ENCODE data around the gene GALNT2.

GALNT2 gene

DNA sequence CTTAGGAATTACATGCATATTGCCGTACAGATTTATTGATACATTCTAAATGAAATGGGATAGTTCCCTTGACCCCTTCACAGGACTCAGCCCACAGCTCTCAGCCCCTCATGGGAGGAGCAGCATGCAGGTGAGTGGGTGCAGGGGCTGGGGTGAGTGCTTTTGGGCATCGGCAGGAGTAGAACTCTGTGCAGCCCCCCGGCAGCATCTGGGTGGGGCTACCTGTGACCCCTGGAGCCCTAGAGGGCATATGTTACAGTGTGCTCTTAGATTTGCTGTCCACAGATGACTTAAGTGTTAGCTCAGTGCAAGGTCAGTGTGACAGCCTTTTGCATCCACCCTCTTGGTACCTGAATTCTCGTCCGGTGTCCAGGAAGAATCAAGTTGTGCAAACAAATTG, 120.3 kb downstream of the GALNT2 start:
- no peak for DNase-seq (ENCODE audit: low spot score)

DNA sequence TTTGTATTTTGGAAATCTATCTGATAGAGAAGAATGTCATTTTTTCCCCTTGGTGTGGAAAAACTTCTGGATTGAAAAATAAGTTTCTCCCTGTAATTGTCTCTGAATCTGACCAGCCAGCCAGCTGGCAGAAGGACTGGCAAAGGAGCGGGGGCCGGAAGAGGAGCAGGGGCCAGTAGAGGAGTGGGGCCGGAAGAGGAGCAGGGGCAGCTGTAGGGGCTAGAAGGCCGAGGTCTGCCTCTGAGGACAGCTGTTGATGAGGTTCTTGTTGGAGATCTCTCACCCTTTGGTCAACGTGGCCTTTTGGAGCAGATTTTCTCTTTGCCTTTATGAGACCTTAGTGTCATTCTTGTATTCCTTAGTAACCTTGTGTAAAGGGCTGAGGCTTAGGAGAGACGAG, 121.8 kb downstream of the GALNT2 start:
- no peak for DNase-seq (ENCODE audit: low spot score)

DNA sequence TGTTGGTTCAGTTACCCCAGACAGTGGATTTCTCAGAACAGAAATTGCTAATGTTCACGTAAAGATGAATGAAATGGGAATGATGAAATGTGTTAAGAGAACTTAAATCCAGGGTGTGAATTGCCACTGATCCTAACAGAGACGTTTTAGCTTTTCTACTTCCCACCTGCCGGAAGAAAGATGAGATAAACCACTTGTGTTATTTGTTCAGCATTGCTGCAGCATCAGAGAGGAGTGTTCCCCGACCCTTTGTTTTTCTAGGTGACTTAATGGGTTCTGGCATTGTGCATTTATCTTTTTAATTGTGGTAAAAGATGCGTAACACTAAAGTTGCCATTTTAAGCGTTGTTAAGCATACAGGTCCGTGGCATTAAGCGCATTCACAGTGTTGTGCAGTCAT, 122.3 kb downstream of the GALNT2 start:
- DNase-seq (ENCODE audit: low spot score) = no peak

DNA sequence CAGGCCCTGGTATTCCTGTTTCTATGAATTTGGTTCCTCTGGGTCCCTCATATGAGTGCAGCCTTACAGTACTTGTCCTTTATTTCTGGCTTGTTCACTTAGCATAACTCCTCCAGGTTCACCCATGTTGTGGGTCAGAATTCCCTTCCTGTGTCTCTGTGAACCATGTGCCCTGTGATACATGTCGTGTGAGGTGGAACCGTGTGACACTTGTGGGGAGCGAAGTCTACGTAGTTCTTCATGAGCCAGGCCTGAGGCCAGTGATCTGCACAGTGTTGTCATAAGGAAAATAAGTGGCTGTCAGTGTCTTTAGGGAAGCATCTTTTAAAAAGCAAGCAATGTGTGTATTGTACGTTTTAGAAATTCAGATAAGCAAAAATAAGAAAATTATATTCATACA, 122.8 kb downstream of the GALNT2 start:
- DNase-seq (ENCODE audit: low spot score) = no peak

DNA sequence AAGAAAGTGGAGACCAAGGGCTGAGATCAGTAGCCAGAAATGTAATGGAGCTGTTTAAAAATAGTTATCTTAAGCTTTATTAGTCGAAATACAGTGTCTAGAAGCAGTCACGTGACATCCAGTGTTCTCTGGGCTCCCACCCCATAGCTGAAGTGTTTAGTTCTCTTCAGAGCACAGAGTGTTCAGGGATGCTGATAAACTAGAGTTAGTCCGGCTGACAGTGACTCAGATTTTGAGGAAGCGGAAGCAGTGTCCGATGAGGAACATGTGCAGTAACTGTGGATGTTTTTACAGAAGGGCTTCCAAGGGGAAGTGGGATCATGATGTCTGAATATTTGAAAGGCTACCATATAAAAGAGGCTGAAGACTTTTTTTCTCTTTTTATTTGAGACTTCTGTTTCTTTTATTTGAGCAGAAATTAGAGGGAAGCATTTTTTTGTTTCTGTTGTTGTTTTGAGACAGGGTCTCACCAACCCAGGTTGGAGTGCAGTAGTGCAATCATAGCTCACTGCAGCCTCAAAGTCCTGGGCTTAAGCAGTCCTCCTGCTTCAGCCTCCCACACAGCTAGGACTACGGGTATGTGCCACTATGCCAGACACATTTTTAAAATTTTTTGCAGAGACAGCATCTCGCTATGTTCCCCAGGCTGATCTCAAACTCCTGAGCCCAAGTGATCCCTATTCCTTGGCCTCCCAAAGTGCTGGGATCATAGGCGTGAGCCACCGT, 124.2 kb downstream of the GALNT2 start:
- DNase-seq (ENCODE audit: low spot score) = peak; percentile 80

DNA sequence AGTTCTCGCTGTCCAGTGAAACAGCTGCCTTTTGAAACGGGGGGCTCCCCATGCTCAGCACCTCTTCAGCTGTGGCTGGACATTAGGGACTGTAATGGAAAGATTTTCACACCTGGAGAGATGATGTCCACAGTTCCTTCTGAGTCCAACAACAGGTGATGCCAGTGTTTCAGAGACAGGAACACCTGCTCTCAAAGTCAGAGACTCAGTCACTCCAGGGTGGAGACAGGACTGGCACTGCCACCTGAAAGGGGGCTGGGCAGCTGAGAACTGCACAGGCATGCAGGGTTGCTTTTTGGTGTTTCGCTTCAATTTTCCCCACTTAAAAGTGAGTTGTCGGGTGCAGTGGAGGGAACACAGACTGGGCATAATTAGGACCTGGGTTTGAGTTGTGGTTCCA, 124.8 kb downstream of the GALNT2 start:
- DNase-seq (ENCODE audit: low spot score) = no peak

DNA sequence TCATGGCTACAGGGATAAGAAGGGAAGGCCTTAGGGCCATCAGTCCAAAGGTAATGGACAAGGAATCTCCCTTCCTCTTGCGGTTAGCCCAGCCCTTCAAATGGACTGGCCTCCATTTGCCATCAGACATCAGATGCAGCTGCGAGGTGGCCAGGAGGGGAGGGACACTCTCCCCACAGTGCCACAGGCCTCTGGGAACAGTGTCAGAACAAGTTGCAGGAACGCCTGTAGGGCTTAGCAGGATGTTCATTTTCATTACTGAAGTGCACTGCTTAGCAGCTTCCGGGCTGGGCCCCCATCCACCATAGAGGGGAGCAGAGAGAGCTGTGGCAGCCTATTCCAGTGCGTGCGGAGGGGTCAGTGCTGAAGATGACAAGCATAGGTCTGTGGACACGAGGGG, 127.5 kb downstream of the GALNT2 start:
- no peak for DNase-seq (ENCODE audit: low spot score)

DNA sequence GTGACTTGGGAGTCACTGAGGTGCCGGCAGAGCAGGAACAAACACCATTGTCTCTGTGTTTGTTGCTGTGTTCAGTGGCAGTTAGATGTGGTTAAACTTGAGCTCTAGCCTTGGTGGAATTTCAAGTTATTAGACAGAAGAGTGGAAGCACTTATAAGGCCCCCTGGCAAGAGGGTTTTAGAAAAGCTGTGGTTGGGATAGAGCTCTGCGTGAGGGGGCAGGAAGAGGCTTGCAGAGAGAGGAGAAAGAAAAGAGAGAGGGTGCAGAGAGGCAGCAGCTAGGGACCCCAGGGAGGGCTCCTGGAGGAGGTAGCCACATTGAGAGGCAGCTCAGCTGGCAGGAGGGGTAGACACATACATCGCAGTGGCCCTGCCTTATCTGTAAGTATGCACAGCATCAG, 128.2 kb downstream of the GALNT2 start:
- no peak for DNase-seq (ENCODE audit: low spot score)

DNA sequence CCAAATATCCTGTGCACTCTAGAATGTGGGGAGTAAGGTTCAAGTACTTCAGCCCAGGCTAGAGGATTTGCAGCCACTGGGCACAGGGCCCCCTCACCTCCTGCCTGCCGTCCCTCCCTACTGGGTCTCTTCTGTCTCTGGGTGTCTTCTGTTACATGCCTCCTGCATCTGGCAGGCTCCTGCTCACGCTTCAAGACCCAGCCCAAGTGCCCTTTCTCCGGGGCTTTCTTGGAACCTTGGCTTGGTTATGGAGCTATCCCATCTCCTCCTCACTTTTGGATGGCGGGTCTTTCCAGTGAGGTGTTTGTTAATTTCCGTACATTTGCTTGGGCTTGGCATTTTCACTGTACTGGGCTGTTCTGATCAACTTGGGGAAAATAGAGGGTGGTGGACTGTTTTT, 129.0 kb downstream of the GALNT2 start:
- DNase-seq (ENCODE audit: low spot score) = no peak

DNA sequence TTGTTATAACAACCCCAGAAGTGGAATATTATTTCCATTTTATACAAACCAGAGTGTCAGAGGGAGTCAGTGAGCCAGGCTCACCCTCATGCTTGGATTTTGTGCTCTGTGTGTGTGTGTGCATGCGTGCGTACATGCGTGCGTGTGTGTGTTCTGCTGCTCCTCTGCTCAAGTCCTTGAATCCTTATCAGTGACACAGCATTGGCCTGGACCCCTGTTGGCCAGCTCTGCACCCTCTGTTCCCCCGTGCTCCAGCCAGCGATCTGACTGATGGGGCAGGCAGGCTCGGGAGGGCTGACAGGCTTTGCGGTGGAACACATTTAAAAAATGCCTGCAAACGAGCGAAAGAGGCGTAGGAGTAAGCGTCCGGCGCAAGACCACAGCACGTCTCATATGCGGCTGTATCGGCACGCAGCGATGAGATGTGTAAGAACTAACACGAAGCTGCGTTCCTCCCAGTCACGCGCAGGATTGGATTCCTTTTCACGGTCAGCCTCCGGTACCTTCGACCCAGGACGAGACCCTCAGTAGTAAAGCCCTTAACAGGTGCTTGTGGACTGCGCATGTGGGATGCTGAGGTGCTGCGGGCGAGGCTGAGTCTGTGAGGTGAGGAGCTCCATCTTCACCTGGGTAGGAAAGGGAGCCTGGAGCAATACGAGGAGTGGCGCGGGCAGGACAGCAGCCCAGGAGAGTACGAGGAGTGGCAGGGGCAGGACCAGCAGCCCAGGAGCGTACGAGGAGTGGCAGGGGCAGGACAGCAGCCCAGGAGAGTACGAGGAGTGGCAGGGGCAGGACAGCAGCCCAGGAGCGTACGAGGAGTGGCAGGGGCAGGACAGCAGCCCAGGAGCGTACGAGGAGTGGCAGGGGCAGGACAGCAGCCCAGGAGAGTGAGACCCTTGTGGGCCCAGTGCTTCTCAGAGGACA, 130.9 kb downstream of the GALNT2 start:
- DNase-seq (ENCODE audit: low spot score) = no peak

DNA sequence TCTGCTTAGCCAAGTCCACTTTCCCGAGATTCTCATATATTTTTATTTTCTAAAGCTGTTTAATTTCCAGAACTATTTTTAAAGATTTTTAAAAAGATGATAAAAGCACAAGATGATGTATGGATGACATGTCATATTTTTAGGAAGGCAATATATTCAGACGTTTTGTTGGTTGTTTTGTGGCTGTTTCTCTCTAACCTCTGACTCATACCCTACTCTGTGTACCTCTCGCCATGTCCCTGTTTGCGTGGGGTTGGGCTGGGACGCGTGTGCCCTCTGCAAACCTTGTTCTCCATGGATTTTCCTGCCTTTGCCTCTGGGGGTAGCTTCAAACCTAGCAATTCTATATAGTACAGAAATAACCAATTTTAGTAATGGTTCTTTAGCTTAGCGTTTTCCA, 132.0 kb downstream of the GALNT2 start:
- no peak for DNase-seq (ENCODE audit: low spot score)

DNA sequence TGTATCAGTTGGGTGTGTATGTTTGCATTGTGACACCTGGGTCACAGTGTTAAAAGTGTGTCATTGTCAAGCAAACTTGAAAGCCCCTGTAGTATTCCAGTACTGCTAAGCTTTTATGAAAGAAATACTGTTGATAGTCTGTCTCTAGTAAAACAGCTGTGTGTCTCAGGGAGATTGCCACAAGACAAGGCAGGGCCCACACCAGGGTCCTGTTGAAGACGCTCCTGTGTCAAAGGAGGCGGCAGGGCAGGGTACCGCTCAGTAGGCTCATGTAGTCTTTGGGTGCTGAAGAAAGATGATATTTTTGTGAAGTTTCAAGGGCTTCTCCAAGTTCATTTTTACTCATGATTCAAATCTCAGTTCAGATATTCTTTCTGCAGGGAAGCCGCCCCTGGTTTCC, 132.5 kb downstream of the GALNT2 start:
- no peak for DNase-seq (ENCODE audit: low spot score)

DNA sequence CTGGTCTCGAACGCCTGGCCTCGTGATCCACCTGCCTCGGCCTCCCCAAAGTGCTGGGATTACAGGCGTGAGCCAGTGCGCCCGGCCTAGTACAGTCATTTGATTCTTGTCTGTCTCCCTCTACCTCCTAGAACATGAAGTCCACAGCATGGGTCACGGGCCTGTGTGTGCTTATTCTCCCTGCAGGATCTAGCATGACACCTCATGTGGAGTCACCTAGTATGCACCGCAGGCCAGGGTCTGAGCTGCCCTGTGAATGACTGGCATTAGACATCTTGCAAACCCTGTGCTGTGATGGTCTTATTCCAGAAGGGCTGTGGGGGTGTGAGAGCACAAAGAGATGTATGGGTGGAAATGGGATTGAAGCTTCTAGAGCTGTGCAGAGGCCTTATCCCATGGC, 133.2 kb downstream of the GALNT2 start:
- DNase-seq (ENCODE audit: low spot score) = no peak

DNA sequence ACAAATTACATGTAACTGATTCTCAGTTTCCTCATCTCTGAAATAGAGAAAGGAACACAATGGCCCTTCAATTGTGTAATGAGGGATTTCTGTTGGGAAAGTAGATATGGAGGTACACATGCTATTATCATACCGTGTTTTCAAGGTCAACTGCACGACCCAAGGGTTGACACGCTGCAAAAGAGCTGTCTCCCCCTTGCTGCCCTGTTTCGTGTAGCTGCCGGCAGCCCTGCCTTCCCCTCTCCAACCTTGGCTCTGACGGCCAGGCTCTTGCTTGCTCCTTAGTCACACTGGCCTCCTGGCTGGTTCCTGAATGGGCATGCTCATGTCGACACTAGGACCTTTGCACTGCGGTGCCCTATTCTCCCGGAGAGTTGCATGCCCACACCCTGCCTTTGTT, 134.4 kb downstream of the GALNT2 start:
- DNase-seq (ENCODE audit: low spot score) = no peak

DNA sequence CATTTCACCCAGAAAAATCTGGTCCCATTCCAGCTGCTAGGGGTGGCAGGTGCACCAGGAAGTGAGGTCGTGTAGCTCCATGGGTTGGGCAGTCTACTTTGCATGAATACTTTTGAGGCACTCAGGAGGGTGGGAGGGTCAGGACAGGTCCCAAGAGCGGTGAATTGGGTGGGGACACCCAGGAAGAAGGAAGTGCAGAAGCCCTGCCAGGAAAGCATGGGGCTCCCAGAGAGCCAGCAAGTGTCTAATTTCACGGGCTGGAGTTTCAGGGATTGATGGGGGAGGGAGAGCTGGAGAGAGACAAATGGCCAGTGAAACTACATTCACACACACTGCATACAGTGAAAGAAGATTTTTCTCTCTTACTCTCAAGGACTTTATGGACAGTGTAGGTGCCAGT, 137.8 kb downstream of the GALNT2 start:
- no peak for DNase-seq (ENCODE audit: low spot score)

DNA sequence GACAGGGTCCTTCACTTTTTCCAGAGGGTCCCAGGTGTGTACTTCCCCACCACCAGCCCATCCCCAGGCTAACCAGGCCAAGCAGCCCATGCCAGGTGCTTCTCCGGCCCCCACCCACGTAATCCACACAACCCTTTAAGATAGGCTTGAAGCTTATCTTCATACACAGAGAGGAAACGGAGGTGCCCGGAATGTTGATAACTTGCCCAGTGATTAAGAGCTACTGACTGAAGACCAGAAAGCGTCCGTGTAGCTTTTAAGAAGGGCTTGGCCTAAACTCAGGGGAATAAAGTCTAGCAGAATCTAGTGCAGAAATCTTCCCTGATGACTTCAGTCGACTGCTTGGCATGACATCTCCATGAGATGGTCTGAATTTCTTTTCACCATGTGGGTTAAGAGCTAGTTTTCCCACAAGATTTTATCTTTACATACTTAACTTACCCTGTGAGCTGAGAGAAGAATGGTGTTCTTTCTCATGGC, 138.7 kb downstream of the GALNT2 start:
- no peak for DNase-seq (ENCODE audit: low spot score)

DNA sequence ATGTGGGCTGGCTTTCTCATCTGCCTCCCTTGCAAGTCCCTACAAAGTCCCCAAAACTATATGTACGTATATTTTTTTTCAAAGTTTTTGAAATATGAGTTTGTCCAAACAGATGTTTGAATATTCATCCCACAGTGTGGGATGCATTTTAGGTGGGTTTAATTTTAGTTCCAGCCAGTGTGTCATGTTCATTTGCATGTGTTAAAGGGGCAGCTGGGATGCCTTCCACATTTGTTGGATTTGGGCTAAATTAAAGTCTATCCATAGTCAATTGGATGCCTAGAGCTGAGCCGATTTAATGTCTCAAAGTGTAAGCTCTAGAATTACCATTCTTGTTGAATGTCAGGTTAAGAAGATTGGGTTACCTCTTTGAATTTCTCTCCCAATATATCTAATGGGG, 139.2 kb downstream of the GALNT2 start:
- no peak for DNase-seq (ENCODE audit: low spot score)

DNA sequence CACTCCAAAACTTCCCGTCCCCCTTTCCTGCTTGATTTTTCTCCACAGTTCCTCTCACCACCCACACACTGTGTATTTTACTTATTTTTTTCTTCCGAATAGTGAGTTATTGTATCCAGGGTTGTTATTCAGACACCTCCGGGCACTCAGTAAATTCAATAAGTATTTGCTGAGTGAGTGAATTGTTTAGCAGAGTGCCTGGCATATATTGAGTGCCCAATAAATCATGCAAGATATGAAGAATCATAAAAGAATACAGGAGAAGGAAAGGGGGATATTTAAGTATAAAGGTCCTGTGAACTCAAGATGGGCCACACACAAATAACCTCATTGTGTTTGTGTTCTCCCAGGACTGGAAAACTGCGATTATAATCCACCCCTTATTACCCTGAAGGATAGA, 139.9 kb downstream of the GALNT2 start:
- no peak for DNase-seq (ENCODE audit: low spot score)

DNA sequence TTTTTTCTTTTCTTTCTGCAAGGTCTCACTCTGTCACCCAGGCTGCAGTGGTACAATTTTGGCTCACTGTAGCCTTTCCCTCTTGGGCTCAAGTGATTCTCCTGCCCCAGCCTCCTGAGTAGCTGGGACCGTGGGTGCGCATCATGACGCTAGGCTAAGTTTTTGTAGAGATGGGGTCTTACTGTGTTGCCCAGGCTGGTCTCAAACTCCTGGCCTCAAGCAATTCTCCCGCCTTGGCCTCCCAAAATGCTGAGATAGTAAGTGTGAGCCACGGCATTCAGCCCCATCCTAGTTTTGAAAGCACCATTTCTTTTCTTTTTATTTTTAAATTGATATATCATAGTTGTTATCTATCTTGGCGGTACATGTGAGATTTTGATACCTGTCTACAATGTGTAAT, 140.6 kb downstream of the GALNT2 start:
- DNase-seq (ENCODE audit: low spot score) = no peak

DNA sequence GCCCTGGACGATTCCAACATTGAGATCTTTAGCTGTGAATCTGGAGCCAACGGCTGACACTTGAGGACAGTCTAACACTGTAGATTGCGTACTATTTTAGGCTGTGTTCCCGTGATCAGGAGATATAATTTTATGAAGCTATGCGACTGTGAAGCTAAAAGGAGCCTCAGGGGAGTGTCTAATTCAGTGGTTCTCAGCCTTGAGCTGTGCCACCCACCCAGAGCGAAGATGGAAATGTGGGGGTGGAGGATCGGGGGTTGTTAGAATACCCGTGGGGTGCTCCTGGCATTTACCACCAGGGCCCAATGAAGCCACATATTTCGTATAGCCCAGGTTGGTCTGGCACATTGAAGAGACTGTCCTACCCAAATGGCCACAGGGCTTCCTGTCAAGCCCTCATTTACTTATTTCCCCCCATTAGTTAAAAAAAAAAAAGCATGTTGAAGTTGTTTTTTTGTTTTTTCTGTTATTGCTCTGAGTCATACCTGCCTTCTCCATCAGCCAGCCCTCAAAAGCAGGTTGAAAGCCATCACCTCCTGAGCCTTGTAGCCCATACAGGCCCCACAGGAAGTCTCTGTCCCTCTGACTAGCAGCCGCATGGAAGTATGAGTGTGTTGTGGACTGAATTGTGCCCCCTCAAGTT, 141.7 kb downstream of the GALNT2 start:
- no peak for DNase-seq (ENCODE audit: low spot score)

DNA sequence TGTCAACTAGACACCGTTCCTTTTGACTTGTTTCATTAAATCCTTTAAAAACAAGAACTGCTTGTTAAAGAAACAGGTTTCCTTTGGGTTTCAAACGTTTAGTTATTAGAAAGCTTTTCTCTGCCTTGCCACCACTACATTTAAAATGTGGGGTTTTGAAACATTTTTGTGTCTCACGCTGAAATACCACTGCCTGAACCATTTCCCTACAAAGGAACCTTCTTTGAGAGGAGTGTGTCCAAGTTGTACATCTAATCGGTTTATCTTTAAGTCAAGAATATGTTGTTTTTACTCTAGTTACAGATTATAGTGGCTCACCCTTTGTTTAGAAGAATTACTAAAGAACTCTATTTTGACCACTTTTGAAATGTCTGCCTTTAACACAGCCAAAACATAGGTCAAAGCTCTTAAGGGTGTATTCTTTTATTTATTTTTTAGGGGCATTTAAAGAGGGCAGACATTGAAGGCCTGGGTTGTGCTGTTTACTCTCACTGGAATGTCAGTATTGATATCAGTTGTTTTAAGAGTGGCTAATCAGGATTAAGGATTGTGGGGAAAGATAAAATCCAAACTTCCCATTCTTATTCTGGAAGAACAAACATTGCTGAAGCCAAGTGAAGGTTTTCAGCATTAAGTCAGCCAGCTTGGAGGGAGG, 143.4 kb downstream of the GALNT2 start:
- DNase-seq (ENCODE audit: low spot score) = no peak

DNA sequence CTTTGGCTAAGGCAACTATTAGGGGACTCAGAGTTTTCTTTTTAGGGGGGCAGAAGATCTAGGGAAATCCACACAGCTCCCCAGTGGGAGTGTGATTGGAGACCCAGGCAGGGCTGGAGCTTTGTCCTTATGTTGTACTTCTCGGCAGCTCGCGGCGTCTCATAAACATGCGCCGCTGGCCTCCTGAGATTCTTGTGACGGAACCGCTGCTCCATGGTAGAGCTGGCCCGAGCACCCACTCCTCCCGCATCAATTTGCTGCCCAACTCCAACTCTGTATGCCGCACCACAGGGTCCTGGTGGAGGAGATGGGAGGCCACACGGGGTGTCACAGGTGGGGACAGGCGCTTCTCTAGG, 143.9 kb downstream of the GALNT2 start:
- no peak for DNase-seq (ENCODE audit: low spot score)

All from Ammon's horn (tissue), 1 donor.